K562 (cell line): ENCODE data around the gene OIT3. TPM values are rescaled to one million over a fixed set of nuclear protein-coding genes. Genes with fewer than 3 reads are reported as not detected.

ENCODE experiments used
- polyA plus RNA-seq, 8 experiments: library from polyadenylated mRNA; depleted of rRNA in 4 of 8; stranded (reverse) in 5 of 8; unstranded in 3 of 8; fragments of >200 nt; fragmentation: Nextera tagmentation in 2 of 8; fragmentation: Illumina TruSeq in 1 of 8; extraction: Ambion mirVana in 2 of 8; extraction: Trizol in 1 of 8; gene quantifications; 2 replicates each; pipeline versions ENCODE4 v1.2.1 to v1.2.3, GENCODE V29; 2011 to 2014; ENCODE audit warnings: inconsistent platforms in 1 of 8, missing spikeins in 1 of 8
- total RNA-seq, 7 experiments: library from RNA; depleted of rRNA in 6 of 7; stranded (reverse); fragments of >200 nt in 6 of 7; fragmentation: Illumina TruSeq in 2 of 7; extraction: Trizol in 2 of 7; gene quantifications; 2 replicates each; pipeline versions ENCODE4 v1.2.1 to v1.2.3, GENCODE V29; 2011 to 2021; ENCODE audit warnings: low replicate concordance in 1 of 7

OIT3 gene
- total and polyA plus RNA-seq, 9 of the 15 experiments (the other 6 are each of a cell fraction or from before 2014, with no cell fraction given): not detected

Other genes starting within 250 kb of the OIT3 start
- gene MCU, start 201.6 kb upstream of the OIT3 start, total RNA-seq (2014; rRNA removed): 19.1 and 20.9 TPM in 2 replicates
- gene MCU, start 201.6 kb upstream of the OIT3 start, total RNA-seq (2014; rRNA removed; fragmentation: Illumina TruSeq; extraction: Trizol): 20.3 and 21.2 TPM in 2 replicates
- 26.1 and 27.7 TPM in 2 replicates for gene MCU, start 201.6 kb upstream of the OIT3 start, total RNA-seq (2015; rRNA removed; fragmentation: Illumina TruSeq; extraction: Trizol)
- 21.3 and 23.7 TPM in 2 replicates for gene MCU, start 201.6 kb upstream of the OIT3 start, total RNA-seq (2021)
- 85.6 and 88.8 TPM in 2 replicates for gene MCU, start 201.6 kb upstream of the OIT3 start, polyA plus RNA-seq (2011; rRNA removed)
- gene MCU, start 201.6 kb upstream of the OIT3 start, polyA plus RNA-seq (2014; fragmentation: Illumina TruSeq; extraction: Trizol): 23.6 and 34.9 TPM in 2 replicates
- gene MCU, start 201.6 kb upstream of the OIT3 start, polyA plus RNA-seq (2014; fragmentation: Nextera tagmentation; extraction: Ambion mirVana): 10 to 100 TPM in 1 of 2 experiments, 1 to 10 TPM in 1; 8.2 to 11.1 TPM
- gene MCU, start 201.6 kb upstream of the OIT3 start, polyA plus RNA-seq (2014; rRNA removed): 25.6 and 26.3 TPM in 2 replicates
- gene PLA2G12B, start 61.1 kb downstream of the OIT3 start, total RNA-seq (2014; rRNA removed): not detected in 2 replicates
- gene PLA2G12B, start 61.1 kb downstream of the OIT3 start, total RNA-seq (2014; rRNA removed; fragmentation: Illumina TruSeq; extraction: Trizol): not detected in 2 replicates
- not detected in 2 replicates for gene PLA2G12B, start 61.1 kb downstream of the OIT3 start, total RNA-seq (2015; rRNA removed; fragmentation: Illumina TruSeq; extraction: Trizol)
- gene PLA2G12B, start 61.1 kb downstream of the OIT3 start, total RNA-seq (2021): not detected in 2 replicates
- not detected in 2 replicates for gene PLA2G12B, start 61.1 kb downstream of the OIT3 start, polyA plus RNA-seq (2011; rRNA removed)
- gene PLA2G12B, start 61.1 kb downstream of the OIT3 start, polyA plus RNA-seq (2014; fragmentation: Illumina TruSeq; extraction: Trizol): not detected in 2 replicates
- not detected for gene PLA2G12B, start 61.1 kb downstream of the OIT3 start, polyA plus RNA-seq (2014; fragmentation: Nextera tagmentation; extraction: Ambion mirVana)
- not detected in 2 replicates for gene PLA2G12B, start 61.1 kb downstream of the OIT3 start, polyA plus RNA-seq (2014; rRNA removed)
- 20.2 and 23.4 TPM in 2 replicates for gene P4HA1, start 203.1 kb downstream of the OIT3 start, total RNA-seq (2014; rRNA removed)
- 39.5 and 41.2 TPM in 2 replicates for gene P4HA1, start 203.1 kb downstream of the OIT3 start, total RNA-seq (2014; rRNA removed; fragmentation: Illumina TruSeq; extraction: Trizol)
- gene P4HA1, start 203.1 kb downstream of the OIT3 start, total RNA-seq (2015; rRNA removed; fragmentation: Illumina TruSeq; extraction: Trizol): 28.5 and 31.9 TPM in 2 replicates
- gene P4HA1, start 203.1 kb downstream of the OIT3 start, total RNA-seq (2021): 23.9 and 27.2 TPM in 2 replicates
- gene P4HA1, start 203.1 kb downstream of the OIT3 start, polyA plus RNA-seq (2011; rRNA removed): 149 and 177 TPM in 2 replicates
- gene P4HA1, start 203.1 kb downstream of the OIT3 start, polyA plus RNA-seq (2014; fragmentation: Illumina TruSeq; extraction: Trizol): 24.6 and 30.3 TPM in 2 replicates
- 10 to 100 TPM; 21.0 to 28.6 TPM for gene P4HA1, start 203.1 kb downstream of the OIT3 start, polyA plus RNA-seq (2014; fragmentation: Nextera tagmentation; extraction: Ambion mirVana)
- 20.2 and 23.1 TPM in 2 replicates for gene P4HA1, start 203.1 kb downstream of the OIT3 start, polyA plus RNA-seq (2014; rRNA removed)
- gene NUDT13, start 216.7 kb downstream of the OIT3 start, total RNA-seq (2014; rRNA removed): 3.9 and 5.6 TPM in 2 replicates
- gene NUDT13, start 216.7 kb downstream of the OIT3 start, total RNA-seq (2014; rRNA removed; fragmentation: Illumina TruSeq; extraction: Trizol): 7.1 and 7.6 TPM in 2 replicates
- gene NUDT13, start 216.7 kb downstream of the OIT3 start, total RNA-seq (2015; rRNA removed; fragmentation: Illumina TruSeq; extraction: Trizol): 3.5 and 5.6 TPM in 2 replicates
- gene NUDT13, start 216.7 kb downstream of the OIT3 start, total RNA-seq (2021): 3.4 and 4.7 TPM in 2 replicates
- gene NUDT13, start 216.7 kb downstream of the OIT3 start, polyA plus RNA-seq (2011; rRNA removed): 10.5 and 11.1 TPM in 2 replicates
- gene NUDT13, start 216.7 kb downstream of the OIT3 start, polyA plus RNA-seq (2014; fragmentation: Illumina TruSeq; extraction: Trizol): 5.0 and 5.6 TPM in 2 replicates
- gene NUDT13, start 216.7 kb downstream of the OIT3 start, polyA plus RNA-seq (2014; fragmentation: Nextera tagmentation; extraction: Ambion mirVana): 1 to 10 TPM; 5.2 to 7.1 TPM
- gene NUDT13, start 216.7 kb downstream of the OIT3 start, polyA plus RNA-seq (2014; rRNA removed): 4.7 and 10.9 TPM in 2 replicates